GM12801 (cell line): ENCODE results near the gene CCT5.

Experiments used
- CTCF ChIP-seq: IDR thresholded peaks from one replicate; pipeline ENCODE4 v1.5.1; 2011; ENCODE audit warnings: control low read depth; ENCODE audit not compliant: insufficient read length; ENCODE audit errors: extremely low read depth

The CCT5 gene

GRCh38 chr5:10261065-10261464 lies 11.0 kb downstream of the CCT5 start:
- no peak for TF ChIP-seq CTCF

GRCh38 chr5:10262121-10262774 lies 12.2 kb downstream of the CCT5 start:
- TF ChIP-seq CTCF = no peak

- no peak for TF ChIP-seq CTCF
Observed at GRCh38 chr5:10262995-10263394, 12.9 kb downstream of the CCT5 start.

- TF ChIP-seq CTCF = no peak
Observed at GRCh38 chr5:10264604-10265003, 14.5 kb downstream of the CCT5 start.

- TF ChIP-seq CTCF = no peak
Observed at GRCh38 chr5:10265245-10266109, 15.4 kb downstream of the CCT5 start.

GRCh38 chr5:10266137-10266536 lies 16.1 kb downstream of the CCT5 start:
- TF ChIP-seq CTCF = no peak

GRCh38 chr5:10266839-10267238 lies 16.8 kb downstream of the CCT5 start:
- no peak for TF ChIP-seq CTCF
